KMS-11 (cell line): ENCODE results near the gene SIM1.

ENCODE experiments used
- H2AFZ ChIP-seq: fragments of 200-600 bp; sonication (generic); 2 replicates; pipeline ENCODE4 v1.6.1; 2016; ENCODE audit warnings: antibody characterized with exemption, mixed run types, low read depth
- H3K27ac ChIP-seq: fragments of 200-600 bp; sonication (generic); 2 replicates; pipeline ENCODE4 v1.6.1; 2016; ENCODE audit warnings: mild to moderate bottlenecking, mixed run types
- H3K27me3 ChIP-seq: fragments of 200-600 bp; sonication (generic); 2 replicates; pipeline ENCODE4 v1.6.1; 2017; ENCODE audit warnings: mild to moderate bottlenecking, low read depth, mixed run types, moderate library complexity; ENCODE audit not compliant: insufficient read depth
- H3K36me3 ChIP-seq: fragments of 200-600 bp; sonication (generic); 2 replicates; pipeline ENCODE4 v1.6.1; 2017; ENCODE audit warnings: mild to moderate bottlenecking, mixed run types; ENCODE audit not compliant: insufficient read depth
- H3K4me1 ChIP-seq: fragments of 200-600 bp; sonication (generic); 2 replicates; pipeline ENCODE4 v1.6.1; 2016; ENCODE audit warnings: mild to moderate bottlenecking, low read depth, mixed run types; ENCODE audit not compliant: poor library complexity, severe bottlenecking
- H3K4me2 ChIP-seq: fragments of 200-600 bp; sonication (generic); 2 replicates; pipeline ENCODE4 v1.7.0; 2016; ENCODE audit warnings: mild to moderate bottlenecking, mixed run types
- H3K4me3 ChIP-seq: fragments of 200-600 bp; sonication (generic); IDR thresholded peaks from 2 replicates; pipeline ENCODE4 v1.6.1; 2017; ENCODE audit warnings: low read depth, low read length, mixed read lengths; ENCODE audit not compliant: insufficient read depth
- H3K79me2 ChIP-seq: fragments of 200-600 bp; sonication (generic); 2 replicates; pipeline ENCODE4 v1.6.1; 2016; ENCODE audit warnings: low read depth, mixed run types; ENCODE audit not compliant: insufficient read depth
- H3K9ac ChIP-seq: fragments of 200-600 bp; sonication (generic); 2 replicates; pipeline ENCODE4 v1.6.1; 2016; ENCODE audit warnings: mild to moderate bottlenecking, mixed run types
- H4K20me1 ChIP-seq: fragments of 200-600 bp; sonication (generic); 2 replicates; pipeline ENCODE4 v1.6.1; 2016; ENCODE audit warnings: mild to moderate bottlenecking, mixed run types; ENCODE audit not compliant: insufficient read depth
- TF ChIP-seq, protein P1 (sequence below): fragments of 200-600 bp; sonication (generic); conservative IDR thresholded peaks from 2 replicates; pipeline ENCODE4 v1.6.1; 2017; ENCODE audit warnings: low read depth, mild to moderate bottlenecking, antibody characterized with exemption, low read length, moderate library complexity, mixed read lengths

SIM1 gene

DNA sequence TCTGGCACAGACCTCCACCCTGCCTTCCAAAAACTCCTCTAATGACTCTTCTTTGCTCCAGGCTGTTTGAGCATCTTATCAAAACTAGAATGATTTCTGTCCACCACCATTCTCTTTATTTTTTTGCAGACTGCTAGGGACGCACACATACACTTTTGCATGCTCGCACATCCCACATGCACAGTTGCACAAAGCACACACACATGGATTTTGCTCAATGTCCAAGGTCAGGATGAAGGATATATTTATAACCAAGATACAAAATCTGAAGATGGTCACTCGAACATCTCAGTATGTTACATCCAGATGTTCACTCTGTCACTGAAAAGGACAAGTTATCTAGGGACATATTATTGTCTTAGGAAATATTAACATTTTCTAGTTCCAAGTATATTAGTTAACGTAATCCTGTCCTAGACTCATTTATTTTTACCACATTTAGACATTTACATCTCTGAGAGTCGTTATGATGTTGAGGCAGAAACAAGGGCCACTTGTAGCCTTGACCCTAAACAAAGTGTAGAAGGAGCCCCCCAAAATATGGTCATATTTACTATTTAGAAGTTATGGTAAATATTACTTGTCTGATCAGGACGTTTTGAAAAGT, 3.4 kb upstream of the SIM1 start:
- TF ChIP-seq, protein P1, sequence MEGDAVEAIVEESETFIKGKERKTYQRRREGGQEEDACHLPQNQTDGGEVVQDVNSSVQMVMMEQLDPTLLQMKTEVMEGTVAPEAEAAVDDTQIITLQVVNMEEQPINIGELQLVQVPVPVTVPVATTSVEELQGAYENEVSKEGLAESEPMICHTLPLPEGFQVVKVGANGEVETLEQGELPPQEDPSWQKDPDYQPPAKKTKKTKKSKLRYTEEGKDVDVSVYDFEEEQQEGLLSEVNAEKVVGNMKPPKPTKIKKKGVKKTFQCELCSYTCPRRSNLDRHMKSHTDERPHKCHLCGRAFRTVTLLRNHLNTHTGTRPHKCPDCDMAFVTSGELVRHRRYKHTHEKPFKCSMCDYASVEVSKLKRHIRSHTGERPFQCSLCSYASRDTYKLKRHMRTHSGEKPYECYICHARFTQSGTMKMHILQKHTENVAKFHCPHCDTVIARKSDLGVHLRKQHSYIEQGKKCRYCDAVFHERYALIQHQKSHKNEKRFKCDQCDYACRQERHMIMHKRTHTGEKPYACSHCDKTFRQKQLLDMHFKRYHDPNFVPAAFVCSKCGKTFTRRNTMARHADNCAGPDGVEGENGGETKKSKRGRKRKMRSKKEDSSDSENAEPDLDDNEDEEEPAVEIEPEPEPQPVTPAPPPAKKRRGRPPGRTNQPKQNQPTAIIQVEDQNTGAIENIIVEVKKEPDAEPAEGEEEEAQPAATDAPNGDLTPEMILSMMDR: no peak
- Histone ChIP-seq H3K4me1 (peaks cover 21% of the 10 kb centered on the region), H3K79me2 (no peaks in the 10 kb centered on the region), H3K27me3 (no peaks in the 10 kb centered on the region), H3K27ac (no peak overlapping the region), H3K4me2 (no peak overlapping the region), H3K4me3 (no peak overlapping the region), H3K36me3 (no peaks in the 10 kb centered on the region), H2AFZ (no peak overlapping the region), H4K20me1 (no peaks in the 10 kb centered on the region), H3K9ac (no peak overlapping the region)

GRCh38 chr6:100467129-100468015, 2.7 kb upstream of the SIM1 start:
- H3K9ac ChIP-seq: no peak overlapping the region
- H3K36me3 ChIP-seq: no peaks in the 10 kb centered on the region
- TF ChIP-seq, protein P1: no peak
- no peak overlapping the region for H3K4me2 ChIP-seq
- no peak overlapping the region for H3K4me3 ChIP-seq
- no peaks in the 10 kb centered on the region for H4K20me1 ChIP-seq
- no peak overlapping the region for H2AFZ ChIP-seq
- no peak overlapping the region for H3K27ac ChIP-seq
- H3K4me1 ChIP-seq: peaks cover 20% of the 10 kb centered on the region
- H3K27me3 ChIP-seq: no peaks in the 10 kb centered on the region
- H3K79me2 ChIP-seq: no peaks in the 10 kb centered on the region

- Histone ChIP-seq H3K9ac (no peak overlapping the region), H3K36me3 (no peaks in the 10 kb centered on the region), H3K4me2 (no peak overlapping the region), H3K4me1 (peaks cover 20% of the 10 kb centered on the region), H3K79me2 (no peaks in the 10 kb centered on the region), H3K27me3 (no peaks in the 10 kb centered on the region), H4K20me1 (no peaks in the 10 kb centered on the region), H3K4me3 (no peak overlapping the region), H2AFZ (no peak overlapping the region), H3K27ac (no peak overlapping the region)
- TF ChIP-seq, protein P1: no peak
Measured at GRCh38 chr6:100466410-100467128, 1.8 kb upstream of the SIM1 start.

GRCh38 chr6:100465701-100466409, 1.1 kb upstream of the SIM1 start:
- peaks cover 15% of the 10 kb centered on the region for H3K4me1 ChIP-seq
- H3K27me3 ChIP-seq: no peaks in the 10 kb centered on the region
- H2AFZ ChIP-seq: no peak overlapping the region
- no peak overlapping the region for H3K4me2 ChIP-seq
- TF ChIP-seq, protein P1: no peak
- H3K4me3 ChIP-seq: no peak overlapping the region
- no peaks in the 10 kb centered on the region for H3K36me3 ChIP-seq
- no peak overlapping the region for H3K9ac ChIP-seq
- no peak overlapping the region for H3K27ac ChIP-seq
- H3K79me2 ChIP-seq: no peaks in the 10 kb centered on the region
- no peaks in the 10 kb centered on the region for H4K20me1 ChIP-seq
